PC-3 (cell line): ENCODE measurements around the gene BCL2L11.

Experiments used
- EZH2 ChIP-seq: fragments of 300-600 bp; sonication (generic); IDR thresholded peaks from one replicate; pipeline ENCODE4 v1.6.1; 2017; ENCODE audit warnings: antibody characterized with exemption, mild to moderate bottlenecking, low read length; ENCODE audit not compliant: unreplicated experiment
- EZH2phosphoT487 ChIP-seq: fragments of 300-600 bp; sonication (generic); IDR thresholded peaks from 2 replicates; pipeline ENCODE4 v1.6.1; 2018; ENCODE audit warnings: mild to moderate bottlenecking, antibody characterized with exemption, low read length, borderline replicate concordance
- TF ChIP-seq, protein P1 (sequence below): fragments of 300-600 bp; sonication (generic); conservative IDR thresholded peaks from 2 replicates; pipeline ENCODE4 v1.5.1; 2017; ENCODE audit warnings: antibody characterized with exemption, low read depth, mild to moderate bottlenecking, low read length

DNA sequence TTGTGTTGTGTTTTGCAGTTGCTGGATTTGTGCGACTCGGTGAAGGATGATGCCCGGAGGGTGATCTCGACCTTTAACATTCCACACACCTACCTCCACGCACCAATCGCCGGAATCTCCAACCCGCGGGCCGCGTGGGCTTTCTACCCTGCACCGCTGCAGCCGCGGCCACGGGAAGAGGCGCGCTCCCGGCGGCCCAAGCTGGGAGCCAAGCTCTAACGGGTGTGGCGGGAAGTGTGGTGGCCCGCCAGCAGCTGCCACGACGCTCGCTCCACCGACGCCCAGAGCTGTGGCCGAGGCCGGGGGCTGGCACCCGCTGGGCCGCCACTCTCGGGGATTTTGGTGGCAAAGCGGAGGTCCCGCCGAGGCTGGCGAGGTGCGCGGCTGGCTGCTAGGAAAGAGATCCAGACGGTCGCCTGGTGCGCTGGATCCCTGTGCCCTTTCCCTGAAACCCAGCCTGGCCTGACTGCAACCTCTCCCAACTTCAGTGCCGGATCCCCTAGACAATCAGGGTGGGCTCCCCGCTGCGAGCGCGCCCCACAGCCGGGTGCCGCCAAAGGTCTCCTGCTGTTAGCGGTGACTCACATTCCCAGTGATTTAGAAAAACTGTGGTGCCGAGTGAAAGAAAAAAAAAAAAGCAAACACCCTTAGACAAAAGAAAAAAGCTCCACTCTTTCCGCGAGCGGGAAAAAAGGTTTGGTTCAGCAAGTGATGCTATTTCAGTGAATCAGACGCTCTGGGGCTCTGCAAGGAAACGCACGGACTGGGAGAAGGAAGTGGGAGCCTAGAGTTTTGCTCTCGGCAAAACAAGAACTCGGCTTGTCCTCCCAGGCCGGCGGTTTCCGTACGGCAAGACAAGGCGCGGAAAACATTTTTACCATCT lies 2.9 kb upstream of the BCL2L11 start:
- TF ChIP-seq, protein P1, sequence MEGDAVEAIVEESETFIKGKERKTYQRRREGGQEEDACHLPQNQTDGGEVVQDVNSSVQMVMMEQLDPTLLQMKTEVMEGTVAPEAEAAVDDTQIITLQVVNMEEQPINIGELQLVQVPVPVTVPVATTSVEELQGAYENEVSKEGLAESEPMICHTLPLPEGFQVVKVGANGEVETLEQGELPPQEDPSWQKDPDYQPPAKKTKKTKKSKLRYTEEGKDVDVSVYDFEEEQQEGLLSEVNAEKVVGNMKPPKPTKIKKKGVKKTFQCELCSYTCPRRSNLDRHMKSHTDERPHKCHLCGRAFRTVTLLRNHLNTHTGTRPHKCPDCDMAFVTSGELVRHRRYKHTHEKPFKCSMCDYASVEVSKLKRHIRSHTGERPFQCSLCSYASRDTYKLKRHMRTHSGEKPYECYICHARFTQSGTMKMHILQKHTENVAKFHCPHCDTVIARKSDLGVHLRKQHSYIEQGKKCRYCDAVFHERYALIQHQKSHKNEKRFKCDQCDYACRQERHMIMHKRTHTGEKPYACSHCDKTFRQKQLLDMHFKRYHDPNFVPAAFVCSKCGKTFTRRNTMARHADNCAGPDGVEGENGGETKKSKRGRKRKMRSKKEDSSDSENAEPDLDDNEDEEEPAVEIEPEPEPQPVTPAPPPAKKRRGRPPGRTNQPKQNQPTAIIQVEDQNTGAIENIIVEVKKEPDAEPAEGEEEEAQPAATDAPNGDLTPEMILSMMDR, result no peak
- TF ChIP-seq EZH2 (no peak), EZH2phosphoT487 (no peak)
